ENCODE data around the gene COL23A1.

Gene COL23A1

DNA sequence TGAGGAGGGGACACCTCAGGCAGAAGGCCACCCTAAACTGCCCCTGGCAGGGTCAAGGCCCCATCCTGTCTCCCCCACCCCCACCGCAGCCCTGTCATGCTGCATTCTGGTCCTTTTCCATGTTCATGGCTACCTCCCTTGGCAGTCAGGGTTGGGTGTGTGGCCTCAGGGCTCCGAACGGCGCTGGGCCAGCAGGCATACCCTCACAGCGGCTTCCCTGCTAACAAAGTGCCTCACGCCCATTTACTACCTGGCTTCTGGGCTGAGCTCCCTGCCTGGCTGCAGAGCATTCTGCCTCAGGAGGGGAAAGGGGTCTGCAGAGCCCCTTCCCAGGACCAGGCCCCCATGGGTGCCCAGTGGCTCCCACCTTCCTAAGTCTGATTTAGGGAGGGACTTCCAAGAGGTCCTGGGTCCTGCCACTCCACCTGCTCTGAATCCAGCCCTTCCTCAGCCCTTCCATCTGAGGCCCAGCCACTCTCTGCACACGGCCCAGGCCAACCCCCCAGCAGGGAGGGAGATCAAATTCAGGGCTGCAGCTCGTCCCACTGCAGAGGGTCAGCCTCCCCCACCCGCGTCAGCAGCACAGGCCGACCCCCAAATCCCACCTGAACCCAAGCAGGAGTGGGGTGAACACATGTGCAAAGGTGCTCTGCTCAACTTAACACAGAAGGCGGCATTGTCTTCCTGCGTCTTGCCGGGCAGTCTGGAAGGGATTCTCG, 241.7 kb downstream of the COL23A1 start:
- Mint-ChIP-seq H3K4me3 (no peak overlapping the region), H3K4me1 (no peaks in the 10 kb centered on the region), H3K9me3 (no peaks in the 10 kb centered on the region), H3K27me3 (peaks cover 41% of the 10 kb centered on the region), H3K27ac (no peak overlapping the region), H3K36me3 (no peaks in the 10 kb centered on the region)
- no peak for ATAC-seq

- Mint-ChIP-seq H3K9me3 (no peaks in the 10 kb centered on the region), H3K27me3 (peaks cover 37% of the 10 kb centered on the region), H3K4me3 (no peak overlapping the region), H3K36me3 (no peaks in the 10 kb centered on the region), H3K27ac (no peak overlapping the region), H3K4me1 (no peaks in the 10 kb centered on the region)
- ATAC-seq, result no peak
These were observed 242.2 kb downstream of the COL23A1 start for GRCh38 chr5:178347956-178348355.

- H3K27me3 Mint-ChIP-seq, result peaks cover 41% of the 10 kb centered on the region
- no peak overlapping the region for H3K27ac Mint-ChIP-seq
- ATAC-seq, result no peak
- H3K4me1 Mint-ChIP-seq, result no peaks in the 10 kb centered on the region
- H3K9me3 Mint-ChIP-seq, result no peaks in the 10 kb centered on the region
- no peaks in the 10 kb centered on the region for H3K36me3 Mint-ChIP-seq
- H3K4me3 Mint-ChIP-seq, result no peak overlapping the region
These were observed 243.4 kb downstream of the COL23A1 start for GRCh38 chr5:178346607-178347334.

DNA sequence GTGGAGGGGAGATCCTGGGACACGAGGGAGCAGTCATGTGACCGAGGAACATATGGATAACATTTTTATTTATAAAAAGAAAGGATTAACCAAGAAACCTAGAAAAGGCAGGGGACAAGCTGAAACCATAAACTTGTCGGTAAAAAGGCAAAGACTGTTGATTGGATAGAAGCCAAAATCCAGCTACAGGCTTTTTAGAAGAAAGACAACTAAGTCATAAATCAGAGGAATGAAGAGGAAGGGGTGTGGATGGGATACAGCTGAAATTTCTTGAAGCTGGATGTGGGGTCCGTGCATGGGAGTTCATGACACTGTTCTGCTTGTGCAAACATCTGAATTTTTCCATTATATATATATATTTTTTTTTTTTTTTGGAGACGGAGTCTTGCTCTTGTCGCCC, 246.9 kb downstream of the COL23A1 start:
- H3K27me3 Mint-ChIP-seq, result peaks cover 15% of the 10 kb centered on the region
- H3K4me1 Mint-ChIP-seq, result peaks cover 6% of the 10 kb centered on the region
- no peak overlapping the region for H3K27ac Mint-ChIP-seq
- no peaks in the 10 kb centered on the region for H3K9me3 Mint-ChIP-seq
- ATAC-seq, result no peak
- H3K36me3 Mint-ChIP-seq, result no peaks in the 10 kb centered on the region
- no peak overlapping the region for H3K4me3 Mint-ChIP-seq

- Mint-ChIP-seq H3K4me1 (peaks cover 6% of the 10 kb centered on the region), H3K27ac (peak overlapping the region; percentile 36), H3K9me3 (no peaks in the 10 kb centered on the region), H3K4me3 (no peak overlapping the region), H3K27me3 (peaks cover 15% of the 10 kb centered on the region), H3K36me3 (no peaks in the 10 kb centered on the region)
- no peak for ATAC-seq
These were observed 248.4 kb downstream of the COL23A1 start for GRCh38 chr5:178341851-178342140.

DNA sequence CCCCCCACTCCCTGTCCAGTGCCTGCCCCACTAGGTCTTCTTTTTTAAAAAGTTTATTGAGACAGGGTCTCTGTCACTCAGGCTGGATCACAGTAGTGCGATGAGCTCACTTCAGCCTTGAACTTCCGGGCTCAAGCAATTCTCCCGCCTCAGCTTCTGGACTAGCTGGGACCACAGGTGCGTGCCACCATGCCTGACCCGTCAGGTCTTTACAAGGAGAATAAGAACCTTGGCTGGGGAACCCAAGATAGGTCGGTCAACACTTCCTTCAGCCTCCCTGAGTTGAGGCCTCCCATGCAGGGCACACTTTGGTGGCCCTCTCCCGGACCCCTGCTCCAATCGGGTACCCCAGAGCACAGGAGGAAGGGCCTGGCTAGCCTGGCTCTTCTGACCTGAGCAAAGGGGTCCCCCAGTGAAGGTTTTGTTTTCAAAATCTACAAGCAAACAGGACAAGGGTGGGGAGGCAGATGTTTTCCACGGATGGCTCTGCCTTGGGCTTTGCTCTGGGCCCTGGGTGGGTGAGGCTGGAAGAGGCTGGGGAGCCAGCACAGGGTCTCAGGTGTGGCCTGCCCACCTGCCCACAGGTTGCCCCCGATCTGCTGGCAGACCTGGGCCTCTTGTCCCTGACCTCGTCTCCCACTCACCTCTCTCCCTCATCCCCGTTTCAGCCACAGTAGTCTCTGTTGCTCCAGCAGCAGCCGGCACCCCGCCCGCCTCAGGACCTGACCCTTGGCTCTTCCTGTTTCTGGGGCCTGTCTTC, 248.9 kb downstream of the COL23A1 start:
- H3K9me3 Mint-ChIP-seq, result no peaks in the 10 kb centered on the region
- H3K27me3 Mint-ChIP-seq, result peaks cover 20% of the 10 kb centered on the region
- no peaks in the 10 kb centered on the region for H3K36me3 Mint-ChIP-seq
- H3K4me1 Mint-ChIP-seq, result peaks cover 6% of the 10 kb centered on the region
- no peak overlapping the region for H3K27ac Mint-ChIP-seq
- ATAC-seq, result no peak
- no peak overlapping the region for H3K4me3 Mint-ChIP-seq

DNA sequence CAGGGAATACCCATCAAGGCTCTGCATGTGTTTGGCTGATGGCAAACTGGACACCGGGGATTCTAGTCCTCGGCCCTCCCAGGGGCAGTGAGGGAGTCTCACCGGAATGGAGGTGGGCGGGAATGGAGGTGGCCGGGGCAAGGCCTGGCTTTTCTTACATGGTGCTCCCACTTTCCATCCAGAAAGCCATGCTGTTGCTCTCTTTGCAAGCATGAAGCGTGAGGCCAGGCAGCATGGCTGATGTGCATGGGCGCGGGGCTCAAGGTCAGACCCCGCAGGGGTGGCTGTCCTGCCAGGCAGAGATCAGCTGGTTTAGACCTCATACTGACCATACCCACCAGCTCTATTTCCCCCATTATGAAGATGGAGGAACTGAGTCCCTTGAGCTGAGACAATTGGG, 249.6 kb downstream of the COL23A1 start:
- Mint-ChIP-seq H3K36me3 (no peaks in the 10 kb centered on the region), H3K4me3 (no peak overlapping the region), H3K27ac (no peak overlapping the region), H3K9me3 (no peaks in the 10 kb centered on the region), H3K4me1 (peaks cover 6% of the 10 kb centered on the region), H3K27me3 (peaks cover 23% of the 10 kb centered on the region)
- no peak for ATAC-seq

DNA sequence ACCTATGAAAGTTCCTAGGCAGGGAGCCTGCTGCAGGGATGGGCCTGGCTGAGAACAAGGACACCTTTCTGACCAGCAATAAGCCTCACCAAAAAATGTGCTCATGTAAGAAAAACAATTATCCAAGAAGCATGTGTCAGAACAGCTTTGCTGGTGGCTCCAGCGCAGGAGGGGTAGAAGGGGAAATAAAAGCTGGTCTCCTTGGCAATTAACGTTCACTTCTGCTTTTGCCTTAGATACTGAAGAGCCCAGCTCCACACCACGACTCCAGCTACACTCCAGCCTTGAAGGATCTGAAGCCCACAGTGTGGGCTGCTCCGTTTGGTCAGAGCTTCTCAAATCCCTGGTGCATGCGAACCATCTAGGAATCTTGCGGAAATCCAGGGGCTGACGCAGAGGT, 250.0 kb downstream of the COL23A1 start:
- no peaks in the 10 kb centered on the region for H3K36me3 Mint-ChIP-seq
- H3K4me1 Mint-ChIP-seq, result peaks cover 6% of the 10 kb centered on the region
- H3K27me3 Mint-ChIP-seq, result peaks cover 23% of the 10 kb centered on the region
- no peaks in the 10 kb centered on the region for H3K9me3 Mint-ChIP-seq
- no peak overlapping the region for H3K27ac Mint-ChIP-seq
- no peak overlapping the region for H3K4me3 Mint-ChIP-seq
- peak; percentile 53 for ATAC-seq

- H3K4me3 Mint-ChIP-seq, result no peak overlapping the region
- ATAC-seq, result no peak
- peaks cover 26% of the 10 kb centered on the region for H3K27me3 Mint-ChIP-seq
- no peaks in the 10 kb centered on the region for H3K9me3 Mint-ChIP-seq
- H3K36me3 Mint-ChIP-seq, result no peaks in the 10 kb centered on the region
- no peak overlapping the region for H3K27ac Mint-ChIP-seq
- peaks cover 6% of the 10 kb centered on the region for H3K4me1 Mint-ChIP-seq
These were observed 250.9 kb downstream of the COL23A1 start for GRCh38 chr5:178339272-178339671.

DNA sequence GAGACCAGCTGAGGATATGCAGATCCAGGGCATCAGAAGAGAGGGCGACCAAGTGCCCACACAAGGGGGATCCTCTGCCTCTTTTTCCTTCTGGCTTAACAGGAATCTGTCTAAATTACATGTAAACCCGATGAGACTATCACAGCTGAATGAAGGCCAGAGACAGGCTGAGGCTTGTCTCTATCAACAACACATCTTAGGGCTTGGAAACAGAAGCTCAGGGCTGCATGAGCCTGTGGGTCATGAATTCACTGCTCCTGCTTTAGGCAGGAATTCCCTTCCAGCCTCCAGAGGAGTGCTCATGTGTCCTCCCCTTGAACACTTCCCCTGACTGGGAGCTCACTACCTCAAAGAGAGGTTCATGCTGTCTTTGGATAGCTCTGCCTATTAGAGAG, 251.4 kb downstream of the COL23A1 start:
- ATAC-seq, result no peak
- H3K4me1 Mint-ChIP-seq, result peaks cover 6% of the 10 kb centered on the region
- H3K27me3 Mint-ChIP-seq, result peaks cover 31% of the 10 kb centered on the region
- H3K9me3 Mint-ChIP-seq, result no peaks in the 10 kb centered on the region
- H3K27ac Mint-ChIP-seq, result no peak overlapping the region
- H3K4me3 Mint-ChIP-seq, result no peak overlapping the region
- no peaks in the 10 kb centered on the region for H3K36me3 Mint-ChIP-seq

DNA sequence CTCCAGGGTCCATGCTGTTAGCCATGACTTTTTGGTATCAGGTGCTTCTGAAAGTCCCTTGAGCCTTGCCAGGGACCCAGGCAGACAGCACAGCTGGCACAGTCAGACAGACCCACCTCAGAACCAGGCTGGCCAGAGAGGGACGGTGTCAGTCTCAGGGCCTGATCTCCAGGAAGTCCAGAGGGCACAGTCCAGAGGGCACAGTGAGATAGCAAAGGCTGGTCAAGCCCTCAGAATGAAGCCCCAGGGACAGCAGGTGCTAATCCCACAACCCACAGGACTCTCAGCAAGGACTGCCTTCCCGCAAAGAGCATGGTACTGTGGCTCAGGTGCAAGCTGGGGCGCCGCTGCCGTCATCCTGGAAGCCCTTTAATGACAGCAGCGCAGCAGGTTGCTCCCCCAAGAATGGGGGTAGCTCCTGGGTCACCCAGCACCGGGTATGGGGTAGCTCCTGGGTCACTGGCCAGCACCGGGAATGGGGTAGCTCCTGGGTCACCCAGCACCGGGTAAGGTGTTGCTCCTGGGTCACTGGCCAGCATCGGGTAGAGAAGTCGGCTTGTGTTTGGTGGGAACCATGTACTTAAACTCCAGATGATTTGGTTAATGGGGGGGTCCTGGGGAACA, 252.0 kb downstream of the COL23A1 start:
- H3K27ac Mint-ChIP-seq, result no peak overlapping the region
- H3K4me1 Mint-ChIP-seq, result peaks cover 6% of the 10 kb centered on the region
- peaks cover 36% of the 10 kb centered on the region for H3K27me3 Mint-ChIP-seq
- ATAC-seq, result no peak
- no peaks in the 10 kb centered on the region for H3K36me3 Mint-ChIP-seq
- no peak overlapping the region for H3K4me3 Mint-ChIP-seq
- H3K9me3 Mint-ChIP-seq, result no peaks in the 10 kb centered on the region

- no peak for ATAC-seq
- peaks cover 6% of the 10 kb centered on the region for H3K4me1 Mint-ChIP-seq
- no peaks in the 10 kb centered on the region for H3K9me3 Mint-ChIP-seq
- no peaks in the 10 kb centered on the region for H3K36me3 Mint-ChIP-seq
- no peak overlapping the region for H3K27ac Mint-ChIP-seq
- H3K27me3 Mint-ChIP-seq, result peaks cover 38% of the 10 kb centered on the region
- no peak overlapping the region for H3K4me3 Mint-ChIP-seq
These were observed 252.9 kb downstream of the COL23A1 start for GRCh38 chr5:178337334-178337741.

DNA sequence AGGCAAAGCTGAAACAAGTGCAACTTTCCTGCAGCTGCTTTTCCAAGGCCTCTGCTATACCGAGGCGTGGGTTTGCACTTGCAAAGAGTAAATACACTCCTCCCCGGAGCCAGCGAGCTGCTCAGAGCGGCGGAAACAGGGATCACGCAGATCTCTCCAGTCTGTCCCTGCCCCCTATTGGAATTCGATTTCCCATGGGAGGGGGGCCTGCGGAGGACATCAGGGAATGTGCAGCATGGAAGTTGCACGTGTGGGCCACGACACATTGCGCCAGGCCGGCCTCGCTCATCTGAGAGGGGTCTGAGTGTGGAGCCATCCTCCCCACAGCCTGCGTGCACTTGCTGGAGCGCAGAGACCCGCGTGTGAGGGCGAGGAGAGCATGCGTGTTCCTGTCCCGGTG, 253.3 kb downstream of the COL23A1 start:
- no peaks in the 10 kb centered on the region for H3K36me3 Mint-ChIP-seq
- no peaks in the 10 kb centered on the region for H3K9me3 Mint-ChIP-seq
- H3K4me3 Mint-ChIP-seq, result no peak overlapping the region
- peaks cover 35% of the 10 kb centered on the region for H3K27me3 Mint-ChIP-seq
- H3K4me1 Mint-ChIP-seq, result peaks cover 6% of the 10 kb centered on the region
- ATAC-seq, result no peak
- H3K27ac Mint-ChIP-seq, result no peak overlapping the region

DNA sequence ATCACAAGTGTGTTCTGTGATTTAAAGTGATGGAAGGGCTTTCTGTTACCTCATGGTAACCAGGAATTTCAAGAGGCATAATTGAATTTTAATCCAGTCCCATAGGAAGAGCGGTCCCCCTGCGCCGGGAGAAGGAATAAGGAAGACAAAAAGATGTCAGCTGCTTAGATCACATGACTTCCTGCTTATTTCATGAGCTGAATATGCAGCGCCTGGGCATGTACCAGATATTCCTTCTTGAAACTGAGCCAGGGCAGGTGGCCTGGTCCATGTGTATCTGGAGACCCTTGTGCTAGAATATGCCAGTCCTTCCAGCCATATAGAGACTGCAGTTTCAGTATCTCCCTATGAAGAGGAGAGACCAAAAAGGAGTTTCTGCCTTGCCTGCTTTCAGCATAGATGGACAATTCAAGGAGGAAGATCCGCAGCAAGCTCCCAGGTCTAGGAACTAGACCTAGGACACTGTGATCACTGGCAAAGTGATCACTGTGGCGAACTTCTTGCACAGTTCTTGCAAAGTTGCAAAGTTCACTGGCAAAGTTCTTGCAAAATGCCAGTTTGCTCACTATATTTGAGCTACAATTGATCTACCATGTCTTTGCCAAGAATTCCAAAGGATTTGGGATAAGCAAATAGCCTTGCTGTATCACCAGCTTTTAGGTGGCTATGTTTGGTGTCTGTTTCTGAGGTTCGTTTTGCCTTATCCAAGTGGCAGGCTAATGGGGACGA, 254.7 kb downstream of the COL23A1 start:
- peaks cover 17% of the 10 kb centered on the region for H3K4me1 Mint-ChIP-seq
- H3K27ac Mint-ChIP-seq, result peak overlapping the region; percentile 53
- no peaks in the 10 kb centered on the region for H3K9me3 Mint-ChIP-seq
- no peak for ATAC-seq
- no peaks in the 10 kb centered on the region for H3K36me3 Mint-ChIP-seq
- peaks cover 28% of the 10 kb centered on the region for H3K27me3 Mint-ChIP-seq
- H3K4me3 Mint-ChIP-seq, result no peak overlapping the region

- Mint-ChIP-seq H3K4me1 (peaks cover 13% of the 10 kb centered on the region), H3K36me3 (no peaks in the 10 kb centered on the region), H3K27me3 (peaks cover 28% of the 10 kb centered on the region), H3K27ac (peak overlapping the region; percentile 53), H3K4me3 (no peak overlapping the region), H3K9me3 (no peaks in the 10 kb centered on the region)
- no peak for ATAC-seq
These were observed 255.3 kb downstream of the COL23A1 start for GRCh38 chr5:178334861-178335260.

All from stimulated activated memory B cell treated with anti-CD40 and anti-IgM and Interleukin-4, amounts not matched to agents 10 μg/mL and 1 μg/mL and 100 μg/mL, for 72 hours (primary cell).